Iris pigment epithelial cell (primary cell): Measurements from ENCODE around the gene DOCK4.

ENCODE experiments used
- DNase-seq: peaks from one replicate; pipeline ENCODE4 v3.0.0-alpha.2; 2011; ENCODE audit warnings: low read depth

Gene DOCK4

DNA sequence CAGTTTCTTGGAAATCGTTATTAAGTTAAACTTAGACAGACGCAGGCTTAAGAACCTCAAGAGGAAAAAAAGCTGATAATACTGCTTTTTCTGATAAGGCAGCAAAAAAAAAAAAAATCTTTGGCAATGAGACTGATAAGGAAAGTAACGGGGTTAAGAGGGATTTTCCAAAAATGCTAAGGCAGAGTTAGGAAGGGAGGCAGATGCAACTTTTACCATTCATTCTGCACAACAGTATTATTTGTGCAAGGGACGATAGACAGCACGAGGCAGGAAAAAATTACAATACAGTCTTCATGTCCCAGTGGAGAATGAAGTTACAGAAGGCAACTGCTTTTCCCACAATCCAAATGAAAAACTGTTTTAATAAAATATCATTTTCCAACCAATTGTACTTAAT is 194.0 kb downstream of the DOCK4 start:
- no peak for DNase-seq

DNA sequence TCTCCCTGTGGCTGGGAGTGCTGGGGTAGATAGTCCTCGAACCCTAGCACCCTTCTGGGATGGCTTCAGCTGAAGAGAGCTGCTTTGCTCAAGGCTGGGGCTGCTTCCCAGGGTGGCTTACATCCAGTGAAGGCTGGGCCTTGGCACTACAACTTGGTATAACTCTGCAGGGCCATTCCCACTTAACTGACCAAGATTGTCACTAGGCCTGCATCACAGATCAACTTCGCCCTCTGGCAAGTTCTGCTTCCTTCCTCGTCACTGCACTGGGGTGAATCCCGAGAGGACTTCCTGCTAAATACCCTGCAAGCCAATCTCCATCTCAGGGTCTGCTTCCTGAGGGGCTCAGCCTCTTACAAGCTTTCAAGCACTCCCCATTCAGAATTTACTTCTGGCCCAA is 195.2 kb downstream of the DOCK4 start:
- DNase-seq: no peak

DNA sequence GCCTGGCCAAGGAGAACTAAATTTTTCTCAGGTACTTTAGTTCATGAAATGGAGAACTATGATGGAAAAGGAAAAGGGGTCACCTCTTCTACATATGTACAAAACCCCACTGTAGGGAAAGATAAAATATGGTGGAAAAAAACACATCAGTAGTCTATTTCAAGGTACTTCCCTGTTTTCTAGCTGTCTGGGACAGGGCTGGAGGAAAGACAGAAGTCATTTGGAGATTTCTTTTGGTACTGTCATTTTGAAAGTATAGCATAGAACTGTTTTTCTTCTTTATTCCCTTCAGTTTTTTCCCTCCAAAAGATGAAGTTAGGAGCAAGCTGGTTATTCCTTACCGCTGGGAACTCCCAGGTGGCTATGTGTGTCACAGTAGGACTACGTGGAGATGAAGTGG is 196.1 kb downstream of the DOCK4 start:
- DNase-seq: no peak

DNA sequence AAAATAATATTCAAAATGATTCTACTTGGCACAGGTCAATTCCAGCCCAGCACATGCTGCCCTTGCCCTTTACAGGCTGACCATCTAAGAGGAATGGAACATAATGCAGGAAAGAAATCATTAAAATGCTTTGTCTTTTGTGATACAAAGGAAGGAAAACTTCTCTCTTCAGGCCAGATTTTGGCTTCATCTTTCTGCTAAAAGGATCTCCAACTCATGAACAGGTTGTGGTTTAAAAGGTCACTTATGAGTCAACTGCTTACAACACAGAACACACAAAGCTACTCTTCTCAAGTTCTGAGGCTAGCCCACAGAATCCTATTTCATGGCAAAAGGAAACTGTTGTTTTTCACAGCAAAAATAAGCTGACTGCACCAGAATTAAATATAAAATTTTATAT is 197.1 kb downstream of the DOCK4 start:
- DNase-seq: peak; percentile 92

DNA sequence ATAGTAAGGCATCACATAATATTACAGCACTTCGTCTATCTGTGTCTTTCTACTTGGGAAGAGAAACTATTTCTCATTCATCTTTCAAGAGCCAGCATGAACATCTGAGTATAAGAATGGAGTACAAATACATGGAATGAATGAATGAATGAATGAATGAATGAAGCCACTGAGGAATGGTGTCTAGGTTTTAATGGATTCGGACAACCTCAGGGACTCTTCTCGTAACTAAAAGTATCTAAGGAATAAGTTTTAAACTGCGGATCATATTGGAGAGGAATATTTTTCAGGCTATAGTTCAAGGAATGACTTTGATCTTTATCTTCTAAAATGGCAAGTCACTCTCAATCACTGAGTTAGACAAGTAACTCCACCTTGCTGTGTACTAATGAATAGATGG is 199.0 kb downstream of the DOCK4 start:
- no peak for DNase-seq

DNA sequence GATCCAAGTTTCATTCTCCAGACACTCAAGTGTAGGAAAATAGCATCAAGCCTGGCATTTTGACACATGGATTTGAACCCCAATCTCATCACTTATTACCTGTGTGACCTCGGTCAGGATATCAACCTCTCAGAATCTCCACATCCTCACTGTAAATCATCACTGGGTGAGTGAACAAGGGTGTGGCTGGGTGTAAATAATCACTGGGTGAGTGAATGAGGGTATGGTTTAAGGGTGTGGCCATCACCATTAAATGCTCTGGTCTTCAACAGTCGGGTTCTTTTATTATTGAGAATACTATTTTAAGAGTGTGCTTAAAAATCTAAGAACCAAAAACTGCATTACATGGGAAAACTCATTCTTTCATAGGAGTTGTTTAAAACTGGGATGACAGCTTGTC is 200.1 kb downstream of the DOCK4 start:
- DNase-seq: no peak

DNA sequence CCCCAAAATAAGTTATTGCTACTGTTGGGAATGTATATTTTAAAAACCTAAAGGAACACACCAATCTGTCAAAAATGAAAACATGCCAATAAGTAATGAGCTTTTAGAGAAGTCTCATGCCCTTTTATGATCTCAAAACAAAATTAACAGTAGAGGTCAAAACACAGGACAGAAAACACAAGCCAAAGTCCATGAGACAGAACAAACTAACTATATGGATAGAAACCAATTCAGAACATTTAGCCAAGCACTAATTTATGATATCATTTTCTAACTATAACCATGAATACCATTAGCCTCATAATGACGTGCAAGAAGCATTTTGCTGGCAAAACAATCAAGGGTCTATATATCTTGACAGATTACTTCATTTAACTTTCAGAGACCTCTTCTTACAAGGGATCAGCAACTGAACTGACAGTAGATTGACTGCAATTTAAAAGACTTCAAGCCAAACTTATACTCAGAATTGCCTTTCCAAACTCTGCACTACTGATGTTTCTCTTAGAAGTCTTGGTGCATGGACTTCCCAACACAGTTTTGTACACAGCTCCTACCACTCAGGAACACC is 200.9 kb downstream of the DOCK4 start:
- DNase-seq: no peak

DNA sequence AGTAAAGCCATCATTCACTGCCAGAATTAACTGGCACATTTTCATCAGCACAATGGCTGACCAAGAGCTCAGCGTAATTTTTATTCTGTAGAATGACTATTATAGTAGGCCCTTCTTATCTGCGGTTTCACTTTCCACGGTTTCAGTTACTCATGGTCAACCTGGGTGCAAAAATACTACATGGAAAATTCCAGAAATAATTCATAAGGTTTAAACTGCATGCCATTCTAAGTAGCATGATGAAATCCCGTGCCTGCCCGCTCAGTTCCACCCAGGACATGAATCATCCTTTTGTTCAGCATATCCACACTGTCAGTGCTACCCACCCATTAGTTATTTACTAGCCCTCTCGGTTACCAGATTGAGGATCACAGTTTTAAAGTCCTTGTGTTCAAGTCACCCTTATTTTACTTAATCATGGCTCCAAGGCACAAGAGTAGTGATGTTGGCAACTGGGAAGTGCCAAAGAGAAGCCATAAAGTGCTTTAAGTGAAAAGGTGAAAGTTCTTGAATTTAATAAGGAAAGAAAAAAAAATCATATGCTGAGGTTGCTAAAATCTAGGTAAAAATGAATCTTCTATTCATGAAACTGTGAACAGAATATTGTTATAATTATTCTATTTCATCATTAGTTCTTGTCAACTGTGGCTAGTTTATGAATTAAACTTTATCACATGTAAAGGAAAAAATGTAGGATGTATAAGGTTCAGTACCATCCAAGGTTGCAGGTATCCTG is 204.9 kb downstream of the DOCK4 start:
- DNase-seq: peak; percentile 96

DNA sequence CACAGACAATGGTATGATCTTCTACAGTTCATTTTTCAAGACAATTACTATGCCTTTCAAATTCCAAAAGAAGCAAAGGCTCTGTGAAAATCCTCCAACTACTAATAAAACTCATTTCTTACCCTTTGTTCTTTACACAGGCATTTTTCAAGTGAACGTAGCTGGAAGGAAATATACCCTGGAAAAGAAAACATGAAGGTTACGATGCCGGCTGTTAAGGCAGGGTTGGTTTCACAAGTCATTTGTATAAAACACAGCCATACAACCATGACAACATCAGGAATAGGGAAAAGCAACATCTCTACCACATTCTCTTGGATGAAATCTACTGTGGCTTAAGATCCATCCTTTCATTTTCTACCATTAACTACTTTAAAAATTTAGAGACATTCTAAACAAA is 207.9 kb downstream of the DOCK4 start:
- DNase-seq: no peak

DNA sequence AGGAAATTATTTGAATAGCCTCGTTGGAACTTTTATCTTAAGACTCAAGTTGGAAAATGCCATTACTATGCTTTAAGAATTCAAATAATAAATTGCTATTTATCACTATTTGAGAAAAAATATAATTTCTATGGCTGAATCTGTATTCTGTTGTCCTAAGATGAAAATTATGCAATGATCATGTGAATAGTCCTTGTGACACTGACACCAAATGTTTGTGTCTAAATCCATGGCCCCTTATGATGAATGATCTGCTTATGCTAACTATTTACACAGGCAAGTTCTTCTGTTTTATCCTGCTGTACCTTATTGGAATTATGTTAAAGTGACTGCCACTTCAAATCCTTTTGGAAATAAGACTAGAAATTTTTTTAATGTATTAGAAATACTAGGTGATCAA is 208.7 kb downstream of the DOCK4 start:
- DNase-seq: no peak

DNA sequence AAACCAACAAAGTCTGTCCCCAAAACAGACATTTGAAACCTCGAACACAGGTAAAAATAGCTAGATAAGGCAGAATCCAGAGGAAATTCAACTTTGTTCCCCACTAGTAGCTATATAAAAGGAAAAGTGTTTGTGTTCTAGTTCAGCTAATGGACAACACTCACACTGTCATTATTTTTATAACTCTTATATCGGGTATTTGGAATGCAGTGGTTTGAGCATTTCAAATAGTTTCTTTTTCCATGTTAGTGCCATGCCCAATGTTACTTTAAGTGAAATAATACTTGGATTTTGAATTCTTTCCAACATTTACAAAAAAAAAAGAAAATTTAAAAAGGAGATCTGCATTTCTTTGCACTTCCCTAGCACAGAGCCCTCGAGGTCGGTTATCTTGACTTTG is 213.6 kb downstream of the DOCK4 start:
- DNase-seq: peak; percentile 23

DNA sequence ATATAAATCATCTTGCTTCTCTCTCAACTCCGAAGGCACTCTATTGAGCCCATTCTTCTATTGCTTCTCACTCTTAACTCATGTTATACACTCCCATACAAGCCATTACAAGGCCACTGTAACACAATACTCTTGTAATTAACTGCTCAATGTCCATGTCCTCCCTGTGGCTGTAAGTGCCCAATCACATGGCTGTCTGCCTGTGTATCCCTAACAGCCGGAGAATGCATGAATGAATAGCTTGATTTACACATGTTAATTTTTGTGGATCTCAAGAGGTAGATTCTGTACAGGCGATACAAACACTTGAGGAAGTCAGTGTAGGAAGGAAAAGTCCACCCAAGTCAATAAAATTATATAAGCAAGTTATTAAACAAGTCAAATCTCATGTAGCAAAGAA is 215.6 kb downstream of the DOCK4 start:
- no peak for DNase-seq

DNA sequence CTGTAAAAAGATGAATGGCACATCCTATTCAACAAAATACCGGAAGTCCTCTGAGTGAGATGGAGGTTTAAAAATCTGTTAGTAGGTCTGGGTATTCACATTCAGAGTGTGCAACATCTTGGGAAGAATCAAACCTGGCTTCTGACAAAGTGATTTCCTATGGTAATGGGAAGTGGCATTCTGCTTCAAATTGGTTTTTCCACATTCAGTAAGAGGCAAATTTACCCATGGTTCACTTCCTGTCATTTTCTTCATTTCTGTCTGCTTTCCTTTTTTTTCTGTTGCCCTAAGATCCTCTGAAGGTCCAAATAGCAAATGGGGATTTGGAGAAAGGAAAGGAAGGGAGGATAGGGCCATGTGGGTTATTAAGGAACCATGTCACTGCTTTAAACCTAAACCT is 218.3 kb downstream of the DOCK4 start:
- no peak for DNase-seq

DNA sequence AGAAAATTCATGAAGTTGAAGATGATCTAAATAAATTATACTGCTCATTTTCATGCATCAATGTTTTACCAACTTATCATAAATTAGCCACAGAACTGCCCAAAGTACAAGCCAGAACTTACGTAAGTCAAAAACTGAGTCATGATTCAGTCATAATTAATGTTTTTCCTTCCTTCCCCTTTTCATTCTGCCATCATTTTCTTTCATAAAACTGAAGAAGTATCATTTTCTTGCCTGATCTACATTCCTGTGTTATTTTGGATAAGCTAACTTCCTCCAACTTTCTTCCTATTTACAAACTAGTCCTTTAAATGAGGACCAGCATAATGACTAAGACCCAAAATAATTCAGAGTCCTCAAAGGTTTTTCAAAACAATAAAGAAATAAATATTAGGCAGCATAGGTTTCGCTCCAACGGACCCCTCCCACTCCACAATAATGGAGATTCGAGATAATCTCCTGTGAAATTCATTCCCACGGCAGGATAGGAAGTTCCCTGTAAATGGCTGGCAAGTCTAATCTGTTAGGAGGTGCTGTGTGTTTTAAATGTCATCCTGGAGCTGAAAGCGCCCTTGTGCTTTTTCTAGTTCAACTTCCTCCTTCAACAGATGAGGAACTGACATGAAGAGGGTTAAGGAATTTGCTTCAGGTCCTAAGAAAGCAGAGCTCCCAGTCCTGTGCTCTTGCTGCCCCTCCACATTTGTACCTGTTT is 218.9 kb downstream of the DOCK4 start:
- peak; percentile 80 for DNase-seq

DNA sequence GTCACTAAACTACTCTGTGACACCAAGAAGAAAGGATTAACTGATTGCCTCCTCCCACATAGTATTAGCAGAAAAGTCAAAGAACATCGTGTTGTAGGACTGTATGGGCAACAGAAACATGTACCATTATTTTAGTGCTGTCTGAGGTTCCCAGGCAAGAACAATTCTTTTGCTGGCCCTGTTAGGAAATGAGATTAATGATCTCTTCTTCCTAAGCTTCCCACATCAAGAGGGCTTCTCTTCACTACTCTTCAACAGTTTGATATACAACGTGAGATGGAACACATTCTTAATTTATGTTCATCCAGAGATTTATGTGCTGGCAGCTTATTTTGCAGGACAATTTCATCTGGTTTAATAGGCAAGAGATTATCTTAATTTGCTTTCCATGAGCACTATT is 219.6 kb downstream of the DOCK4 start:
- DNase-seq: no peak

DNA sequence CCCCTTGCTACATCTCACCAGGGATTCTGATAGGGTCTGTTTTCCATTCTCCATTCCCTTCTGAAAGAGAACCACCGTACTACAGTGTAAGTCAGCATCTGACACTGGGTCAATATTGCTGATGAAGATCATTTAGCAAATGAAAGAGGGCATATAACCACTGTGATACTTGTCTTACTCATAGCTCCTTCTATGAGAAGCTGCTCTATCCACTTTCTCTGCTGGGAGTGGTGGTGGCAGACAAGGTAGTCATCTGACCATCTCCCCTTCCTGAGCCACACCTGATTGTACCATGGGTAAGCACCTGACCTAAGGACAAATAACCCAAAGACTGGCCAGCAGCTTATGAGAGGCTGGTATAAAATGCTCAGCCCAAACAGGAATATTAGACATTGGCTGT is 220.4 kb downstream of the DOCK4 start:
- no peak for DNase-seq

DNA sequence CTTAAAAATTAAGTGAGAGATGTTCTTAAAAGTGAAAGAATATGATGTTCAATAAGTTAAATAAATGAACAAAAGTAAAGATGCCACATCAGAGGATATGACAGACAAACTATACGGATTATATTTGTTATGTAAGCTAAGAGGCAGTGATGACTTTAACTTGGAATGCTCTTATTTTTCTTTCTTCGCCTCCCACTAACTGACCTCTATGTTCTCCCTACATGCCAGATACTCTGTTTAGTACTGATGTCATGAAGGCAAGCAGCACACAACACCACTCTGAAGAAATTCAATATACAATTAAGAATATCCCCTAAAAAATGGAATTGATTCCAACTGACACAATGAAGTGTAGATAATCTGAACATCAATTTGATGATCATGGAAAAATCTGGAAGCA is 223.4 kb downstream of the DOCK4 start:
- peak; percentile 92 for DNase-seq

DNA sequence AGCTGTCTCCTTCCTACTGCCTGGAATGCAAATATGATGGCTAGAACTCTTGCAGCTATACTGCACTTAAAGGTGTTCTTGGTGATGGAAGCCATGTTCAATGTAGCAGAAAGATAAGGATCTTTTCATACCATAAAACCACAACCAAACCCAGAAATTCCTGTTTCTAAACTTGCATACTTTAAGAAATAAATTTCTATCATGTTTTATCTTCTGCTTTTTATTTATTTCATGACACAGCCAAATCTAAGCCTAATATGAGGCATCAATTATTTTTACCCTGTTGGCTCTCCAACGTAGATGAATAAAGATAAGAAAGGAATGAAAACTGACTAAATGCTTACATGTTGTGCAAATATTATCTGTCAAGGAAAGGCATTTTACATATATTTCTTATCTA is 224.1 kb downstream of the DOCK4 start:
- DNase-seq: peak; percentile 51

DNA sequence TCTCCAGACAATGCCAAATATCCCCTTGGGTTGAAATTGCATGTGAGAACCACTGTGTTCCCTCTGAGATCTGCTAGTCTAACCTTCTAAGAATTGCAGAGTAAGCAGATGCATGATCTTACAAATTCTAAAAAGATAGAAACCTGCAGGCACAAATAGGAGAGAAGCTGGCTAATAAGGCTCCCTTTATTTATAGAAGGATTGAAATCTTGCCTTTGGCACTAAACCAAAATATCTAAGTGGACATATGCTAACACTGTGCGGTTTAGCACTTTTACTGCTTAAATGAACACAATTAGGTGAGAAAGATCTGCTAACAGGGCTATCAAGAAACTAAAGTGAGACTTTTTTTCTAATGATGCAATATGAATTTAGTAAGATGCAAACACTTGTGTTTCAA is 225.5 kb downstream of the DOCK4 start:
- DNase-seq: no peak

DNA sequence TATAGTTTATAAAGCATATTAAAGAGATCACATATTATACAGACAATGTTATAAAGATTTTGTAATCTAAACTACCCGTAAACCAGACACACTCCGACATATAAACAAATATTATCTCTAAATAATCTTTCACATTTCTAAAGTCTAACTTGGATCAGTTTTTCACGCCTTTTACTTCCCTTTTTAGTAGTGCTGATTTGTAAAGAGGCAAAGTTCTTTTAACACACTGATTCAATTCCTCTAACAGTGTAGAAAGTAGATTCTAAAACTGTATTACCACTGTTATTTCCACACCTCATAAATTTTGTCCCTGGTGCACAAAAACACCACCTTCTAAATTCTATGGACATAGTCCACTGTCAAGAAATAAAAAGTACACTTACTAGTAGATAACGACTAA is 230.9 kb downstream of the DOCK4 start:
- DNase-seq: no peak

DNA sequence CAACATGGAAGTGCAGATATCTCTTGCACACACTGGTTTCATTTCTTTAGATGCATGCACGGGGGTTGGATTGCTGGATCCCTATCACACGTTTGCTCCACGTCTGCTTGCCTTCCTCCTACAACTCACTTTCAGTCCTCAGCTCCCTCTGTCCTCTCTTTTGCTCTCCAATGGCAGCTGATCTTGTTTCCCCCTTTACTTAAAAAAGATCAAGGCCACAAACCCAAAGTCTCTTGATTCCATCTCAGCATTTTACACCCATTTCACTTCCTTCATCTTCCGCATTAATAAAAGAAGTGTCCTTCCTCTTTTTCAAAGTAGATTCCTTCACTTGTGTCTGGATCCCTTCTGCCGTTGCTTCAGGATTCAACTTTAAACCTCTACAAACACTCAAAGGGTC is 245.2 kb downstream of the DOCK4 start:
- DNase-seq: no peak

DNA sequence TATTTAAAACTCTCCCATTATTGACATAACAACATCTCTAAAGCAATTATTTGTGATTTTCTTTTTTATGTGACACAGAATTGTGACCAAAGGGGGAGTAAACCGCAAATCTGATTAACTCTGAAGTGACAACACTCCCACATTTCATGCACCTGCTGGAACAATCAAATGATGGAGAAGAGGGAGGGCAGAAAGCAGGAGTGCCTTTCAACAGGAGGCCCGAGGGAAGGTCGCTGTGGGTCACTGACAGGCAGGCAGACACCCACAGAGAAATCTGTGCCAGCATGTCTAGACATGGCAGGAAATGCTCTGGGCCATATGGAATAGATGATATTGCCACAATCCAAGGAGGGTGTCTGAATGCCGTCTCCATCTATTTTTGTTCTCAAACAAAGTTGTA is 247.3 kb downstream of the DOCK4 start:
- no peak for DNase-seq

DNA sequence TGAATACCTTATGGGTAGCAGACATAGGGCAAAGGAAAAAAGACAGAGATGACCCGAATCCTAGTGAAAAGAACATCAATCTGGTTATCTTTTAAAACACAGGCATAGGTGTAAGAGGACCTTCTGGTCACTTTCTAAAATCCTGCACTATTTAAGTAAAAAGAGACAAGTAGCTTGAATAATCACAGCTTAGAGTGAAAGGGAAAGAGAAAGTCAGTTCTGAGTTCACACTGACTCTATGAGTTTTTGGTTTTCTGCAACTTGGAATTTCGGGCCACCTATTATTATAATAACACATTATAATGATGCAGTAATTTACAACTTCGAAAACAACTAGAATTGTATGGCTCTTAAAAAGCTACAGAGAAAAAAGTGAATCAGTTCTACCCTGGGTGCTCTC is 247.8 kb downstream of the DOCK4 start:
- DNase-seq: no peak

DNA sequence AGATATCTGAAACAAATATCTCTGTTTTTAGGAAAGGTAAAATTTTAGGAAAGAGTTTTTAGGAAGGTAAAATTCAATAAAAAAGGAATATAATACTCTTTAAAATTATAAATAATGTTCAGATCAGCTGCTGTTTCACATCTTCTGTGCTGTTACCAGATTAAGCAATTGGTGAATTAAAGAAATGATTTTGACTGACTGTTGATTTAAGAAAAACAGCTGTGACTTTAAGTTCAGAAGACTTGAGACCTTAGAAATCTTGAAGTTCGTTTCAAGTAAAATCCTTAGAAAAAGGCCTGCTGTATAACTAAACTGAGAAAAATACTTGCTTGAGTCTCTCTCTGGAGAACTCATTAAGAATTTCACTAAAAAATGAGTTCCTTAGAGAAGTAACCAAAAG is 250.6 kb downstream of the DOCK4 start:
- no peak for DNase-seq
